Neural cell (in vitro differentiated cells): ENCODE results near the gene KIF19. TPM values are rescaled to one million over a fixed set of nuclear protein-coding genes. Genes with fewer than 3 reads are reported as not detected.

Experiments used
- H2AFZ ChIP-seq: fragments of 200-600, 300-800 bp; sonication (generic), shearing (Covaris generic); 2 replicates; pipeline ENCODE4 v1.6.0; 2014; ENCODE audit warnings: low read depth, mild to moderate bottlenecking, antibody characterized with exemption, low read length, moderate library complexity
- H3F3A ChIP-seq: fragments of 200-600 bp; shearing (Covaris generic); 2 replicates; pipeline ENCODE4 v1.6.1; 2016; ENCODE audit warnings: mild to moderate bottlenecking, moderate library complexity, mixed read lengths, antibody characterized with exemption, low read length; ENCODE audit not compliant: insufficient read depth, poor library complexity, severe bottlenecking
- H3K27ac ChIP-seq: fragments of 200-600, 300-800 bp; sonication (generic), shearing (Covaris generic); 2 replicates; pipeline ENCODE4 v1.5.1; 2014; ENCODE audit warnings: mild to moderate bottlenecking, low read length, moderate library complexity
- H3K27me3 ChIP-seq: fragments of 300-800, 200-600 bp; sonication (generic), shearing (Covaris generic); 2 replicates; pipeline ENCODE4 v1.6.0; 2014; ENCODE audit warnings: mild to moderate bottlenecking, low read depth, low read length, moderate library complexity; ENCODE audit not compliant: insufficient read depth
- H3K36me3 ChIP-seq: fragments of 300-800, 200-600 bp; sonication (generic), shearing (Covaris generic); 2 replicates; pipeline ENCODE4 v1.5.1; 2014; ENCODE audit warnings: mild to moderate bottlenecking, antibody characterized with exemption, low read length, moderate library complexity; ENCODE audit not compliant: insufficient read depth
- H3K4me2 ChIP-seq: fragments of 300-800, 200-600 bp; sonication (generic), shearing (Covaris generic); 2 replicates; pipeline ENCODE4 v1.6.0; 2014; ENCODE audit warnings: mild to moderate bottlenecking, low read length
- H3K4me3 ChIP-seq: fragments of 300-800, 200-600 bp; sonication (generic), shearing (Covaris generic); 2 replicates; pipeline ENCODE4 v1.5.1; 2014; ENCODE audit warnings: mild to moderate bottlenecking, low read length, moderate library complexity
- H3K79me2 ChIP-seq: fragments of 200-600 bp; shearing (Covaris generic); replicated peaks from 2 replicates; pipeline ENCODE4 v1.6.0; 2014; ENCODE audit warnings: mild to moderate bottlenecking, low read length, moderate library complexity; ENCODE audit not compliant: insufficient read depth
- H3K9ac ChIP-seq: fragments of 300-800, 200-600 bp; sonication (generic), shearing (Covaris generic); 2 replicates; pipeline ENCODE4 v1.6.1; 2016; ENCODE audit warnings: mild to moderate bottlenecking, low read length, mixed read lengths
- H3K9me2 ChIP-seq: fragments of 200-600 bp; shearing (Covaris generic); 2 replicates; pipeline ENCODE4 v1.6.1; 2016; ENCODE audit warnings: mild to moderate bottlenecking, low read length, mixed read lengths; ENCODE audit not compliant: insufficient read depth
- H3K9me3 ChIP-seq: fragments of 200-600, 300-800 bp; sonication (generic), shearing (Covaris generic); 2 replicates; pipeline ENCODE4 v1.6.1; 2016; ENCODE audit warnings: mild to moderate bottlenecking, mixed run types, low read length, moderate library complexity, mixed read lengths
- H4K20me1 ChIP-seq: fragments of 200-600 bp; shearing (Covaris generic); 2 replicates; pipeline ENCODE4 v1.6.1; 2016; ENCODE audit warnings: mild to moderate bottlenecking, mixed run types; ENCODE audit not compliant: insufficient read depth
- CTCF ChIP-seq: fragments of 450-650 bp; IDR thresholded peaks from 2 replicates; pipeline ENCODE4 v1.5.1; 2014; ENCODE audit warnings: antibody characterized with exemption, mild to moderate bottlenecking, moderate library complexity; ENCODE audit not compliant: poor library complexity, severe bottlenecking
- EP300 ChIP-seq: fragments of 450-650 bp; conservative IDR thresholded peaks from 2 replicates; pipeline ENCODE4 v1.6.1; 2014; ENCODE audit warnings: antibody characterized with exemption, mild to moderate bottlenecking, moderate library complexity; ENCODE audit not compliant: poor library complexity, severe bottlenecking
- EZH2 ChIP-seq: fragments of 200-600, 300-800 bp; shearing (Covaris generic), sonication (generic); IDR thresholded peaks from 2 replicates; pipeline ENCODE4 v1.6.1; 2014; ENCODE audit warnings: antibody characterized with exemption, low read length, borderline replicate concordance, mild to moderate bottlenecking; ENCODE audit not compliant: insufficient read depth, poor library complexity, severe bottlenecking
- MXI1 ChIP-seq: fragments of 450-650 bp; conservative IDR thresholded peaks from 2 replicates; pipeline ENCODE4 v1.6.1; 2014; ENCODE audit warnings: antibody characterized with exemption, mild to moderate bottlenecking; ENCODE audit not compliant: poor library complexity, severe bottlenecking
- POLR2AphosphoS5 ChIP-seq: IDR thresholded peaks from 2 replicates; pipeline ENCODE4 v1.6.1; 2012
- RAD21 ChIP-seq: fragments of 450-650 bp; conservative IDR thresholded peaks from 2 replicates; pipeline ENCODE4 v1.6.1; 2014; ENCODE audit warnings: antibody characterized with exemption, mild to moderate bottlenecking, moderate library complexity
- REST ChIP-seq: IDR thresholded peaks from 2 replicates; pipeline ENCODE4 v1.6.1; 2012; ENCODE audit warnings: borderline replicate concordance
- SMC3 ChIP-seq: fragments of 450-650 bp; conservative IDR thresholded peaks from 2 replicates; pipeline ENCODE4 v1.6.1; 2014; ENCODE audit warnings: antibody characterized with exemption, mild to moderate bottlenecking, moderate library complexity; ENCODE audit not compliant: poor library complexity
- TAF1 ChIP-seq: IDR thresholded peaks from 2 replicates; pipeline ENCODE4 v1.6.1; 2012; ENCODE audit warnings: low read depth
- polyA plus RNA-seq: library from polyadenylated mRNA; depleted of rRNA; stranded (reverse); fragments of >200 nt; gene quantifications from 2 replicates; pipeline ENCODE4 v1.2.3, GENCODE V29; 2014

Gene KIF19
- polyA plus RNA-seq, 1 donor from 2014 or later = not detected

GRCh38 chr17:74342224-74342623, 16.2 kb downstream of the KIF19 start:
- no peaks in the 10 kb centered on the region for H3K79me2 ChIP-seq
- no peaks in the 10 kb centered on the region for H3K36me3 ChIP-seq
- no peaks in the 10 kb centered on the region for H4K20me1 ChIP-seq
- H3F3A ChIP-seq = no peaks in the 10 kb centered on the region
- H3K9ac ChIP-seq = no peak overlapping the region
- no peak for TF ChIP-seq EZH2
- no peak for TF ChIP-seq MXI1
- no peak for TF ChIP-seq POLR2AphosphoS5
- TF ChIP-seq SMC3 = no peak
- TF ChIP-seq REST = no peak
- TF ChIP-seq TAF1 = no peak
- TF ChIP-seq CTCF = no peak
- TF ChIP-seq RAD21 = no peak
- TF ChIP-seq EP300 = no peak
- no peaks in the 10 kb centered on the region for H3K9me2 ChIP-seq
- no peaks in the 10 kb centered on the region for H3K27me3 ChIP-seq
- no peak overlapping the region for H3K4me2 ChIP-seq
- no peak overlapping the region for H2AFZ ChIP-seq
- H3K27ac ChIP-seq = no peak overlapping the region
- no peak overlapping the region for H3K4me3 ChIP-seq
- no peaks in the 10 kb centered on the region for H3K9me3 ChIP-seq

GRCh38 chr17:74343121-74343520, 17.1 kb downstream of the KIF19 start:
- Histone ChIP-seq H3K36me3 (no peaks in the 10 kb centered on the region), H3K79me2 (no peaks in the 10 kb centered on the region), H3F3A (no peaks in the 10 kb centered on the region), H3K9ac (no peak overlapping the region), H3K9me3 (no peaks in the 10 kb centered on the region), H2AFZ (no peak overlapping the region), H4K20me1 (no peaks in the 10 kb centered on the region), H3K4me3 (no peak overlapping the region), H3K4me2 (no peak overlapping the region), H3K27ac (no peak overlapping the region), H3K9me2 (no peaks in the 10 kb centered on the region), H3K27me3 (no peaks in the 10 kb centered on the region)
- TF ChIP-seq EZH2 (no peak), TAF1 (no peak), RAD21 (no peak), MXI1 (no peak), CTCF (no peak)
